ENCODE measurements around the gene PLEKHA8.

Gene PLEKHA8

GRCh38 chr7:30022991-30023390 is 5.2 kb upstream of the PLEKHA8 start:
- DNase-seq (ENCODE audit: extremely low read depth in 1 of 2, low read depth in 1 of 2): no peak

DNA sequence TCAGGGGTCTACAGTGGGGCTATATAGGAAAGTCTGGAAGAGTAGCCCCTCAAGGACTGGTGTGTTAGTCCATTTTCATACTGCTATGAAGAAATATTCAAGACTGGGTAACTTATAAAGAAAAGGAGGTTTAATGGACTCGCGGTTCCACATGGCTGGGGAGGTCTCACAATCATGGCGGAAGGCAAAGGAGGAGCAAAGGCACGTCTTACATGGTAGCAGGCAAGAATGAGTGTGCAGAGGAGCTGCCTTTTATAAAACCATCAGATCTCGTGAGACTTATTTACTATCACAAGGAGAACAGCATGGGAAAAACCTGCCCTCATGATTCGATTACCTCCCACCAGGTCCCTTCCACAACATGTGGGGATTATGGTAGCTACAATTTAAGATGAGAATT is 4.7 kb upstream of the PLEKHA8 start:
- DNase-seq (ENCODE audit: extremely low read depth in 1 of 2, low read depth in 1 of 2): no peak

DNA sequence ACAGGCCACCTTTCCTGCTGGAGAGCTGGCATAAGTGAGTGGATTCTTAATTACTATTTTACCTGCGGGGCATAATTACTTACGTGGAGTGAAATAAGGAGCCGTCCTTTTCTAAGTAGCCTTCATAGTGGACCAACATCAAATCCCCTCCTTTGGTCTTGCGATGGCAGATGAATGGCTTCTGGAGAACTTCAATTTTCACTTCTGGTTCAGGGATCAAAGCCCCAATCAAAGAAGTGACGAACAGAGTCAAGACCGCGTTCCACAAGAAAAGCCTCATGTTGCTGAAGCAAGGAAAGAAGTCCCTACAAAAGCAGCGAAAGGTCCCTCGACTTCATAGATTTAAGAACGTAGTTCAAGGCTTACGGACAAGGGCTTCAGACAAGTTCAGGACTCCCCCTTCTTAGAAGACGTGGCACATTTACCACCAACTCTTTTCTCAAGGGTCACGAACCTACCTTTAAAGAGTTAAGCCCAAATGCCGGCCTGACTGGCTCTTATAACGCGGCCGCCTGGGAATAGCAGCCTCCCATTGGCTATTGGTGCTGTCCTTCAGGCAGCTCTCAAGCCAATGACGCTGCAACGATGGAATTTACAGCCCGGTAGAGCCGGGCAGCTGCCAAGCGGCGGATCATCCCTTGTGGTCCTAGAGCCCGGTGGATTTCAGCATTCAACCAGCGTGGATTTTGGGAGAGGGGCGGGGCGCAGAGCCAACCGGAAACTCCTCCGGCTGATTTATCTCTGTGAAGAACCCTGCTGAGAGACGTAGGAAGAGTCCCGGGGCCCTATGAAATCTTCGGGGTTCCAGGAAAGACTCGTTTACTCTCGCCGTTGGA is 1.8 kb upstream of the PLEKHA8 start, which contains the start of gene FKBP14:
TSS of gene FKBP14 (minus strand) at position 474 of the 836 bp plus-strand sequence. CDS start at position 280, 194 bp downstream.
- DNase-seq (ENCODE audit: extremely low read depth in 1 of 2, low read depth in 1 of 2): peak; percentile 79 to 86

GRCh38 chr7:30027065-30027456 is 1.2 kb upstream of the PLEKHA8 start:
- DNase-seq (ENCODE audit: extremely low read depth in 1 of 2, low read depth in 1 of 2): no peak

- DNase-seq (ENCODE audit: extremely low read depth in 1 of 2, low read depth in 1 of 2): no peak
Measured at GRCh38 chr7:30027740-30028215, 434 bp upstream of the PLEKHA8 start.

- no peak for DNase-seq (ENCODE audit: extremely low read depth in 1 of 2, low read depth in 1 of 2)
Measured at GRCh38 chr7:30028749-30029635, 780 bp downstream of the PLEKHA8 start.

GRCh38 chr7:30029696-30030095 is 1.5 kb downstream of the PLEKHA8 start:
- no peak for DNase-seq (ENCODE audit: extremely low read depth in 1 of 2, low read depth in 1 of 2)

- DNase-seq (ENCODE audit: extremely low read depth in 1 of 2, low read depth in 1 of 2): no peak
Measured at GRCh38 chr7:30032310-30033125, 4.3 kb downstream of the PLEKHA8 start.

DNA sequence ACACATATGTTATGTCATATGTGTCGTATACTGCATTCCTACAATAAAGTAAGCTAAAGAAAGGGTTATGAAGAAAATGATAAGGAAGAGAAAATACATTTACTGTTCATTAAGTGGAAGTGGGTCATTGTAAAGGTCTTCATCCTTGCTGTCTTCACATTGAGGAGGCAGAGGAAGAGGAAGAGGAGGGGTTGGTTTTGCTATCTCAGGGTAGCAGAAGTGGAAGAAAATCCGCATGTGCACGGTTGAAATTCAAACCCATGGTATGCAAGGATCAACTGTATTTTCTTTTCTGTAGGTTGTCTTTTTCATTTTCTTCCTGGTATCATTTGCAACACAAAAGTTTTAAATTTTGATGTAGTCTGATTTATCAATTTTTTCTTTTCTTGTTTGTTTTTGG is 6.3 kb downstream of the PLEKHA8 start:
- no peak for DNase-seq (ENCODE audit: extremely low read depth in 1 of 2, low read depth in 1 of 2)

GRCh38 chr7:30036220-30036619 is 8.0 kb downstream of the PLEKHA8 start:
- no peak for DNase-seq (ENCODE audit: extremely low read depth in 1 of 2, low read depth in 1 of 2)

DNA sequence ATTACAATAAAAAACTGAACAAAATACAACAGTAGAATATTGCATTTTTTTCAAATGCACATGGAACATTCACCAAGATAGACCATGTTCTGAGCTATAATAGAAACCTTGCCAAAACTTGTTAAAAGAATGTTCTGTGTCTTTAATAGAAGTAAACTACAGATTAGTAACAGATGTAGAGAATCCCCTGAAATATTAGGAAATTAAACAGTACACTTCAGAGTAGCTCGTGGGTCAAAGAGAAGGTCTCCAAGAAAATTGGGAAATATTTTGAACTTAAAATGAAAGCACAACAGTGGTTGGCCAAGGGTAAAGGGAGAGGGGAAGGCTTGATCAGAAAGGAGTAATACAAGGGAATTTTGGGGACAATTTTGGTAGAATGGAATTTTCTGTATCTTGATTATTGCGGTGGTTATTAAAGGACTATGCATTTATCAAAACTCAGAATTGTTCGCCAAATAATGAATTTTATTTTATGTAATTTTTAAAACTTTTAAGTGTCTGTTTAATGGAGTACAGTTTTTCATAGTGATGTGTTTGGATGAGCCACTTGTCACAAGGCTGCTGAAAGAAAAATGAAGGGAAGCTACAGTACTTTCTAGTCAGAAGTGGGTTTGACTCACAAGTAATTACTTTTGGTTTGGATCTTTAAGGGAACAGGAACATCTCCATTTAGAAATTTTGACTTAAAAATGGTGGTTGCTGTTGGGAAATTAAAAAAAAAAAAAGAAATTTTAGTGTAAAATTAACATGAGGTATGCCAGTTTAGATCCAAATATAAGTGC is 10.2 kb downstream of the PLEKHA8 start:
- no peak for DNase-seq (ENCODE audit: extremely low read depth in 1 of 2, low read depth in 1 of 2)

DNA sequence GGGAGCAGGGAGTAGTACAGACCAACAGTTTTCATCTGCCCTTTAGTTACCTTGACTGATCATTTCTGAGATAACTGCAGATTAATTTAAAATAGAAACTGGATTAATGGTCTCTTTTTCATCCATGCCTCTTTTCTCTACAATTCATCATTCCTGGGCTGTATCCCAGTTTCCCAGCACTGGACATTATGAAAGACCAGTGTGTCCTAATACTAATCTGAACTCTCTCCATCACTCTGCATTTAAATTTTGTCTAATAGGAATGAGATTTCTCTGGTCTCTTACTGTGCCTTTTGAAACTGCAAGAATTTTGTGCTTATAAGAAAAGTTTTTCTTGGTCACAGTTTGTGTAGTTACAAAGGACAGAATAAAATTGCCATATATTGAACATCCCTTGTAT is 12.7 kb downstream of the PLEKHA8 start:
- DNase-seq (ENCODE audit: extremely low read depth in 1 of 2, low read depth in 1 of 2): no peak

GRCh38 chr7:30041526-30042269 is 13.5 kb downstream of the PLEKHA8 start:
- no peak for DNase-seq (ENCODE audit: extremely low read depth in 1 of 2, low read depth in 1 of 2)

DNA sequence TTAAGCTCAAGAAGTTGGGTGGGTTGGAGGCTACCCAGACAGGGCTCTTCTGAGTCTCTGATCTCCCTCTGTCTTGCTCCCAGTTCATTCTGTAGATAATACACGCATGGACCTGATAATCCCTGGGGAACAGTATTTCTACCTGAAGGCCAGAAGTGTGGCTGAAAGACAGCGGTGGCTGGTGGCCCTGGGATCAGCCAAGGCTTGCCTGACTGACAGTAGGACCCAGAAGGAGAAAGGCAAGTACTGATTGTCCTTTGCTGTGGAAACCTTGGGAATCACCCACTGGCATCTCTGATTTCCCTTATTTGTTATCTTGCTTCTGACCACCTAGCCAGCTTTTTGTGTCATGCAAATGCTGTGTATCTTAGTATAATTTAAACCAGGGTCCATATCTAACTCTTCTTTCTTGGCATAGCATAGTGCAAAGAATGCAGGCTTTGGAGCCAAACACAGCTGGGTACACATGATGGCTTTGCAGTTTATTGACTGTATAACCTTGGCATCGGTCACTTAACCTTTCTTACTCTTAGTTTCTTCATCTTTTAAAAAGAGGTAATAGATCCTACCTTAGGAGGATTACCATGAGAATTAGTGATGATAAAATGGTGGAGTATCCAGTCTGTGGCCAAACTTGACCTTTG is 18.0 kb downstream of the PLEKHA8 start:
- DNase-seq (ENCODE audit: extremely low read depth in 1 of 2, low read depth in 1 of 2): no peak

- DNase-seq (ENCODE audit: extremely low read depth in 1 of 2, low read depth in 1 of 2): no peak
Measured at GRCh38 chr7:30047124-30047523, 18.9 kb downstream of the PLEKHA8 start.

DNA sequence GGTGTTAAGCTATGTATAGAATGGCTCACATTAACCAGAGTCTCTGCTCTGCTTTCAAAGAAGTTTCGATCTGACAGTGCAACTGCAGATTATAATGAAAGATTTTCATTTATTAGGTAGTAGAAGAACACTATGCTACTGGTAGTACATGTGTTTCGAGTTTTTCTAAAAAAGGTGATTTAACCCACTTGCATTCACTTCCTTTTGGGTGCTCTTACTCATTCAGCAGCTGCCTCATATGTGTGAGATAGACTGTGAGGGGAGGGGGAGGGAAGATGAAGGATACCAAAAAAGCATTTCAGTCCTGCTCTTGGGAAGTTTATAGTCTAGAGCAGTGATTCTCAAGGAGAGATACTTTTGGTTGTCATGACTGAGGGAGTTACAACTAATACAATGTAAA is 20.4 kb downstream of the PLEKHA8 start:
- DNase-seq (ENCODE audit: extremely low read depth in 1 of 2, low read depth in 1 of 2): no peak

- DNase-seq (ENCODE audit: extremely low read depth in 1 of 2, low read depth in 1 of 2): no peak
Measured at GRCh38 chr7:30049173-30049572, 21.0 kb downstream of the PLEKHA8 start.

DNA sequence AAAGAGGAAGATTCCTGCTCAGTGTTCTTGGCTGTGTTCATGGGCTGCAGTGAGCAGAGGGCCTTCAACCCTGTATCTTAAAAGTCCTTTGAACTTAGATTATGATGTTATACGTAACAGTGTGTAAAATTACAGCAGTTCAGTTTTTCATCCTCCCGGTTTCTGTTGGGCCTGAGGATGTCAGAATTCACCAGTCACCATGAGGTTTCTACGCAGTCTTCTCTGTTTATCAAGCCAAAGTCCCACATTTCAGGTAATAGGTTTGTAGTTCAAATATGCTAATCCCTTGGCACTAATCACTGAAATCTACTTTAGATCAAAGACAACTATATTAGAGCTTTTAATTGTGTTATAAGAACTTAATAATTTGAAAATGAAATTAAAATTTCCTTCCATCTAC is 24.9 kb downstream of the PLEKHA8 start:
- DNase-seq (ENCODE audit: extremely low read depth in 1 of 2, low read depth in 1 of 2): no peak

GRCh38 chr7:30057741-30058140 is 29.5 kb downstream of the PLEKHA8 start:
- DNase-seq (ENCODE audit: extremely low read depth in 1 of 2, low read depth in 1 of 2): no peak
